HCT116 (cell line): ENCODE data around the gene UACA. TPM values are rescaled to one million over a fixed set of nuclear protein-coding genes. Genes with fewer than 3 reads are reported as not detected.
"Not testable (repeated sequence)": the region's sequence is repeated elsewhere in the genome, so short reads cannot be mapped to it uniquely, and the experiment has no call there.

Experiments used
- ATAC-seq: fragments of 200-7000 bp; cut with Tn5 transposase; 2 replicates; pipeline ENCODE4 v1.9.1; 2020; ENCODE audit warnings: mild to moderate bottlenecking, moderate library complexity
- BruUV-seq: library from RNA; stranded (reverse); fragments of 400-500 nt; replicated peaks from 2 replicates; lab custom pipeline; 2021; lab: Mats Ljungman, UMichigan
- CTCF ChIA-PET: fragments of 300-600 bp; sonication (Branson Sonifier 250); formaldehyde crosslinking; loops from one replicate; lab custom pipeline; 2021; ENCODE audit warnings: antibody characterized with exemption; lab: Charles Lee
- POLR2A ChIA-PET: fragments of 300-600, 350-600 bp; sonication (Branson Sonifier 250); formaldehyde crosslinking; loops from one replicate; lab custom pipeline; 2021; ENCODE audit warnings: antibody characterized with exemption; lab: Charles Lee
- RAD21 ChIA-PET, 2 experiments: fragments of 300-600 bp; sonication (Branson Sonifier 250); formaldehyde crosslinking; loops; one replicate each; lab custom pipeline; 2023; ENCODE audit warnings: low total read pairs in 2 of 2; ENCODE audit not compliant: uncharacterized antibody in 2 of 2, unreplicated experiment in 2 of 2, low non-redundant PET in 1 of 2; lab: Charles Lee
- DNase-seq: peaks from one replicate; pipeline ENCODE4 v3.0.0-alpha.2; 2010; ENCODE audit warnings: low read depth, low spot score
- H2AFZ ChIP-seq: fragments of 200-600 bp; shearing (Covaris generic), sonication (generic); 2 replicates; pipeline ENCODE4 v1.6.1; 2017; ENCODE audit warnings: low read depth, mixed run types, mixed read lengths, antibody characterized with exemption, low read length; ENCODE audit not compliant: poor library complexity, severe bottlenecking
- H3K27ac ChIP-seq: 2 replicates; pipeline ENCODE4 v1.5.1; 2012; ENCODE audit warnings: low read depth, low read length
- H3K27me3 ChIP-seq: fragments of 200-600 bp; sonication (generic); 2 replicates; pipeline ENCODE4 v1.6.1; 2016; ENCODE audit warnings: mixed run types, low read length, mixed read lengths; ENCODE audit not compliant: insufficient read depth
- H3K36me3 ChIP-seq, 2 experiments: fragments of 200-500 bp in 1 of 2; fragments of 200-600 bp in 1 of 2; sonication (Bioruptor generic) in 1 of 2; sonication (generic) in 1 of 2; 2 replicates each; pipeline versions ENCODE4 v1.5.1 to v1.6.1; 2014 to 2016; ENCODE audit warnings: low read length in 2 of 2, inconsistent platforms in 1 of 2, mixed read lengths in 1 of 2, mixed run types in 1 of 2; ENCODE audit not compliant: insufficient read depth in 2 of 2, control insufficient read depth in 1 of 2
- H3K4me1 ChIP-seq, 2 experiments: fragments of 200-600 bp in 1 of 2; sonication (generic) in 1 of 2; 2 replicates each; pipeline versions ENCODE4 v1.5.1 to v1.6.1; 2012 to 2017; ENCODE audit warnings: low read length in 2 of 2, inconsistent platforms in 1 of 2, mild to moderate bottlenecking in 1 of 2, mixed read lengths in 1 of 2, mixed run types in 1 of 2, moderate library complexity in 1 of 2; ENCODE audit not compliant: insufficient read depth in 2 of 2, control insufficient read depth in 1 of 2
- H3K4me2 ChIP-seq: fragments of 200-600 bp; sonication (generic); 2 replicates; pipeline ENCODE4 v1.6.1; 2017; ENCODE audit warnings: mixed run types, low read length, mixed read lengths
- H3K4me3 ChIP-seq, 2 experiments: fragments of 200-600 bp in 1 of 2; sonication (generic) in 1 of 2; replicated peaks in 1 of 2; 2 replicates each; pipeline ENCODE4 v1.5.1; 2011 to 2016; ENCODE audit warnings: low read length in 2 of 2, control low read depth in 1 of 2, low read depth in 1 of 2, mild to moderate bottlenecking in 1 of 2, mixed read lengths in 1 of 2, mixed run types in 1 of 2
- H3K79me2 ChIP-seq: fragments of 200-600 bp; sonication (generic); 2 replicates; pipeline ENCODE4 v1.6.1; 2017; ENCODE audit warnings: mild to moderate bottlenecking, mixed run types, low read length, moderate library complexity, mixed read lengths; ENCODE audit not compliant: insufficient read depth
- H3K9ac ChIP-seq: fragments of 200-600 bp; sonication (generic); 2 replicates; pipeline ENCODE4 v1.6.1; 2016; ENCODE audit warnings: low read length, mixed read lengths
- H3K9me2 ChIP-seq: fragments of 200-600 bp; sonication (generic), shearing (Covaris generic); 2 replicates; pipeline ENCODE4 v1.6.1; 2017; ENCODE audit warnings: mixed run types, mild to moderate bottlenecking, moderate library complexity; ENCODE audit not compliant: insufficient read depth
- H3K9me3 ChIP-seq, 2 experiments: fragments of 200-500 bp in 1 of 2; fragments of 200-600 bp in 1 of 2; sonication (Bioruptor generic) in 1 of 2; sonication (generic) in 1 of 2; 2 replicates each; pipeline ENCODE4 v1.6.1; 2014 to 2017; ENCODE audit warnings: low read length in 2 of 2, mixed read lengths in 2 of 2, inconsistent platforms in 1 of 2, low read depth in 1 of 2, mild to moderate bottlenecking in 1 of 2, mixed run types in 1 of 2, moderate library complexity in 1 of 2; ENCODE audit not compliant: control insufficient read depth in 1 of 2, insufficient read depth in 1 of 2
- H4K20me1 ChIP-seq: fragments of 200-600 bp; sonication (generic), shearing (Covaris generic); 2 replicates; pipeline ENCODE4 v1.6.1; 2017; ENCODE audit warnings: mixed run types, mild to moderate bottlenecking, moderate library complexity; ENCODE audit not compliant: insufficient read depth
- ATF3 ChIP-seq: IDR thresholded peaks from 2 replicates; pipeline ENCODE4 v1.6.1; 2012
- CEBPB ChIP-seq: IDR thresholded peaks from 2 replicates; pipeline ENCODE4 v1.6.1; 2012; ENCODE audit warnings: low read depth
- CTCF ChIP-seq, 3 experiments: fragments of 200-600 bp in 1 of 3; sonication (generic) in 1 of 3; IDR thresholded peaks in 2 of 3; conservative IDR thresholded peaks in 1 of 3; 2 replicates each; pipeline ENCODE4 v1.5.1; 2012 to 2017; ENCODE audit warnings: low read depth in 2 of 3, low read length in 2 of 3, antibody characterized with exemption in 1 of 3, borderline replicate concordance in 1 of 3, control low read depth in 1 of 3, mild to moderate bottlenecking in 1 of 3, mixed read lengths in 1 of 3, mixed run types in 1 of 3, moderate library complexity in 1 of 3; ENCODE audit not compliant: insufficient read depth in 1 of 3
- EGR1 ChIP-seq: IDR thresholded peaks from 2 replicates; pipeline ENCODE4 v1.6.1; 2012; ENCODE audit warnings: low read depth
- ELF1 ChIP-seq: IDR thresholded peaks from 2 replicates; pipeline ENCODE4 v1.6.1; 2012; ENCODE audit warnings: low read depth, borderline replicate concordance
- EZH2 ChIP-seq: fragments of 200-600 bp; sonication (generic); IDR thresholded peaks from 2 replicates; pipeline ENCODE4 v1.6.1; 2017; ENCODE audit warnings: antibody characterized with exemption, mixed run types
- EZH2phosphoT487 ChIP-seq: fragments of 200-600 bp; IDR thresholded peaks from 2 replicates; pipeline ENCODE4 v1.6.1; 2018; ENCODE audit warnings: antibody characterized with exemption, borderline replicate concordance
- FOSL1 ChIP-seq: IDR thresholded peaks from 2 replicates; pipeline ENCODE4 v1.6.1; 2012; ENCODE audit warnings: low read depth
- POLR2A ChIP-seq: IDR thresholded peaks from 2 replicates; pipeline ENCODE4 v1.7.0; 2011; ENCODE audit warnings: borderline replicate concordance; ENCODE audit not compliant: insufficient read depth, insufficient read length; ENCODE audit errors: extremely low read depth
- TCF7L2 ChIP-seq: IDR thresholded peaks from 2 replicates; pipeline ENCODE4 v1.7.0; 2011; ENCODE audit warnings: borderline replicate concordance, inconsistent platforms; ENCODE audit not compliant: insufficient read depth, insufficient read length; ENCODE audit errors: extremely low read depth
- YY1 ChIP-seq: IDR thresholded peaks from 2 replicates; pipeline ENCODE4 v1.6.1; 2011; ENCODE audit warnings: low read length, low read depth, moderate library complexity, mild to moderate bottlenecking; ENCODE audit not compliant: insufficient replicate concordance; ENCODE audit errors: extremely low read depth
- ZFX ChIP-seq: fragments of 450-650 bp; IDR thresholded peaks from 2 replicates; pipeline ENCODE4 v1.6.1; 2017
- ZNF274 ChIP-seq: fragments of 200-500 bp; sonication (Bioruptor generic); IDR thresholded peaks from 2 replicates; pipeline ENCODE4 v1.6.1; 2014; ENCODE audit warnings: mild to moderate bottlenecking, low read depth, low read length, inconsistent platforms
- intact Hi-C: fragments of 100-400 bp; cut with micrococcal nuclease; formaldehyde crosslinking; loops from 2 replicates; pipeline ENCODE4 v1.10.0; 2022
- total RNA-seq: library from RNA; stranded (reverse); gene quantifications from one replicate; pipeline ENCODE4 v1.2.1, GENCODE V29; 2021; ENCODE audit not compliant: unreplicated experiment

Gene UACA
- total RNA-seq, 1 experiment from 2014 or later, result 47.4 TPM

GRCh38 chr15:70617911-70618287, 145.5 kb downstream of the UACA start:
- no peaks in the 10 kb centered on the region for H3K27me3 ChIP-seq
- H3K4me1 ChIP-seq, result no peaks in the 10 kb centered on the region
- DNase-seq, result no peak
- no peak overlapping the region for H3K27ac ChIP-seq
- BruUV-seq, result no TSS peak
- CTCF ChIA-PET, result no interaction called here
- intact Hi-C loops, result no loop called here
- H3K9ac ChIP-seq, result no peak overlapping the region
- H3K4me2 ChIP-seq, result no peak overlapping the region
- RAD21 ChIA-PET, result no interaction called here
- H2AFZ ChIP-seq, result no peak overlapping the region
- no peak overlapping the region for H3K4me3 ChIP-seq
- POLR2A ChIA-PET, result no interaction called here
- no peaks in the 10 kb centered on the region for H3K9me2 ChIP-seq
- H4K20me1 ChIP-seq, result no peaks in the 10 kb centered on the region
- no peaks in the 10 kb centered on the region for H3K36me3 ChIP-seq
- H3K79me2 ChIP-seq, result no peaks in the 10 kb centered on the region
- no peak for TF ChIP-seq EZH2
- TF ChIP-seq EZH2phosphoT487, result no peak
- no peak for TF ChIP-seq YY1
- no peak for TF ChIP-seq EGR1
- TF ChIP-seq ELF1, result no peak
- TF ChIP-seq ATF3, result no peak
- TF ChIP-seq CEBPB, result no peak
- no peak for TF ChIP-seq POLR2A
- TF ChIP-seq, all 23 proteins: peak for 0
- peaks cover 0 to 3% of the 10 kb centered on the region in 2 experiments; a peak in 1 of 4 replicates for H3K9me3 ChIP-seq
- no peak for ATAC-seq

- H3K4me1 ChIP-seq, result no peaks in the 10 kb centered on the region
- no peak for ATAC-seq
- no peak overlapping the region for H3K27ac ChIP-seq
- no peak overlapping the region for H2AFZ ChIP-seq
- no TSS peak for BruUV-seq
- H3K36me3 ChIP-seq, result no peaks in the 10 kb centered on the region
- H3K9me2 ChIP-seq, result no peaks in the 10 kb centered on the region
- CTCF ChIA-PET, result no interaction called here
- no peak overlapping the region for H3K9ac ChIP-seq
- no peaks in the 10 kb centered on the region for H4K20me1 ChIP-seq
- TF ChIP-seq TCF7L2 (no peak), ZNF274 (no peak), CTCF (IDR thresholded peaks at IDR 0.05 in 2 of 3, conservative IDR thresholded peaks at IDR 0.05 in 1 of 3; ENCODE audit: borderline replicate concordance in 1 of 3, insufficient read depth in 1 of 3, low read depth in 2 of 3, low read length in 2 of 3) (no peak), ZFX (no peak), POLR2A (no peak), FOSL1 (no peak)
- TF ChIP-seq, all 23 proteins: peak for 0
- Histone ChIP-seq H3K79me2 (no peaks in the 10 kb centered on the region), H3K27me3 (no peaks in the 10 kb centered on the region), H3K4me2 (no peak overlapping the region), H3K4me3 (no peak overlapping the region), H3K9me3 (no peaks in the 10 kb centered on the region)
- RAD21 ChIA-PET, result no interaction called here
- POLR2A ChIA-PET, result no interaction called here
- DNase-seq, result no peak
- intact Hi-C loops, result no loop called here
Observed at GRCh38 chr15:70617076-70617910, 146.1 kb downstream of the UACA start.

GRCh38 chr15:70616311-70616756, 147.0 kb downstream of the UACA start:
- H3K9ac ChIP-seq, H3K27ac ChIP-seq, H3K4me1 ChIP-seq, H2AFZ ChIP-seq, H3K36me3 ChIP-seq, CTCF ChIA-PET, POLR2A ChIA-PET, H3K9me3 ChIP-seq, intact Hi-C loops, H3K4me2 ChIP-seq, H3K27me3 ChIP-seq, H3K4me3 ChIP-seq, RAD21 ChIA-PET, H3K79me2 ChIP-seq, ATAC-seq, BruUV-seq, DNase-seq, H3K9me2 ChIP-seq, H4K20me1 ChIP-seq: not testable (repeated sequence)
